Cardiac muscle cell (in vitro differentiated cells and primary cell): Measurements from ENCODE around the gene IFNAR1. TPM values are rescaled to one million over a fixed set of nuclear protein-coding genes. Genes with fewer than 3 reads are reported as not detected.

Experiments
- DNase-seq, 2 donors: peaks; one replicate each; pipeline versions ENCODE4 v3.0.0 to v3.0.0-alpha.2; 2010 to 2017; ENCODE audit warnings: low read depth in 1 of 2, low spot score in 1 of 2
- H3K27ac ChIP-seq: fragments of 200-600 bp; sonication (generic); 2 replicates; pipeline ENCODE4 v1.5.1; 2016
- H3K27me3 ChIP-seq: fragments of 200-600 bp; sonication (generic); 2 replicates; pipeline ENCODE4 v1.6.0; 2016; ENCODE audit warnings: control low read depth
- H3K36me3 ChIP-seq: fragments of 200-600 bp; sonication (generic); 2 replicates; pipeline ENCODE4 v1.5.1; 2016; ENCODE audit warnings: control low read depth
- H3K4me1 ChIP-seq: fragments of 200-600 bp; sonication (generic); 2 replicates; pipeline ENCODE4 v1.8.1; 2017; ENCODE audit warnings: low read depth, mild to moderate bottlenecking, mixed run types
- H3K4me3 ChIP-seq: fragments of 200-600 bp; sonication (generic); 2 replicates; pipeline ENCODE4 v1.5.1; 2016; ENCODE audit warnings: mild to moderate bottlenecking
- H3K9me3 ChIP-seq: fragments of 200-600 bp; sonication (generic); 2 replicates; pipeline ENCODE4 v1.5.1; 2017; ENCODE audit warnings: low read depth, mild to moderate bottlenecking, control low read depth
- CTCF ChIP-seq: IDR thresholded peaks from 2 replicates; pipeline ENCODE4 v1.5.1; 2012; ENCODE audit warnings: low read depth, mild to moderate bottlenecking, low read length
- polyA plus RNA-seq: library from polyadenylated mRNA; unstranded; fragments of >200 nt; fragmentation: Nextera tagmentation; extraction: Ambion mirVana; gene quantifications from 2 replicates; pipeline ENCODE4 v1.2.1, GENCODE V29; 2016
- total RNA-seq: library from RNA; depleted of rRNA; stranded (reverse); fragments of >200 nt; gene quantifications from 2 replicates; pipeline ENCODE4 v1.2.3, GENCODE V29; 2016

The IFNAR1 gene
- total and polyA plus RNA-seq, 2 experiments from 2014 or later, result 6.5 to 18.6 TPM

DNA sequence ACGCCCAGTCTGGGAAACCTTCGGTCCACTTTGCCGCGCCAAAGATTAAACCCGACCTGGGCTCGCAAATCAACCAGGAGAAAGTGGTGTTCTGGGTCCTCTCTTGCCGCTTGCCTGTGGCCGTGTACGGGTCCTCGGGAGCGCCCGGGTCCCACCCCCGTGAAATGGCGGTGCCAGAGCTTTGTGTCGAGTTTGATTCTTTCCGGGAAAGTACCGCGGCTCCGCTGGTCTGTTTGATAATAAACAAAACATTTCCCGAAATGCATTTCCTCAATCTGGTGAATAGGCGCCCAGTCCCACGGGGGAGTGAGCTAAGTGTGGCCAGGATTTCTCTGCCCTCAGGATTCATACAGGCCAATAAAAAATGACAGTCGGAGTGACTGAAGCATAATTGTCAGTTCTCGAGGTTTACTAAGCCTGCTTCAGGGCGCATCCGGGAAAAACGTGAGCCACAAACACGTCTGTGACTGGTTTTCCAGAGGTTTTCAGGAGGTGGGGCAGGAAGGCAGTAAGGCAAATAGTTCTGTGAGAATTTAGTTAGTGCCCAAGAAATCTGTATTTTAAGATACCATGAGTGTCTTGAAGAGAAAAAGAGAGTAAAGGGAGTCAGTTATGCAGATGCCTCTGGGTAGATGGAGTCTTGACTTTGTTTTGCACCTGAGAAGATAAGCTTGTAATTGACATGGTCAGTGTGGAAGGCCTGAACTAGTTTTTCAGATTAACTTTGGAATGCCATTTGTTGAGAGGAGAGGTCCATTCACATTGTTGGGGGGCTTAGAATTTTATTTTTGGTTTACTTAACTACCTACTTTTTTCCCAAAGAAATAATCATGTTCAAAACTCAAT lies 675 bp downstream of the IFNAR1 start:
- H3K9me3 ChIP-seq, result no peaks in the 10 kb centered on the region
- DNase-seq, result peak; percentile 48 to 73
- H3K4me3 ChIP-seq, result peak overlapping the region; percentile 80
- H3K36me3 ChIP-seq, result no peaks in the 10 kb centered on the region
- TF ChIP-seq CTCF, result no peak
- no peaks in the 10 kb centered on the region for H3K4me1 ChIP-seq
- no peaks in the 10 kb centered on the region for H3K27me3 ChIP-seq
- H3K27ac ChIP-seq, result peak overlapping the region; percentile 85

DNA sequence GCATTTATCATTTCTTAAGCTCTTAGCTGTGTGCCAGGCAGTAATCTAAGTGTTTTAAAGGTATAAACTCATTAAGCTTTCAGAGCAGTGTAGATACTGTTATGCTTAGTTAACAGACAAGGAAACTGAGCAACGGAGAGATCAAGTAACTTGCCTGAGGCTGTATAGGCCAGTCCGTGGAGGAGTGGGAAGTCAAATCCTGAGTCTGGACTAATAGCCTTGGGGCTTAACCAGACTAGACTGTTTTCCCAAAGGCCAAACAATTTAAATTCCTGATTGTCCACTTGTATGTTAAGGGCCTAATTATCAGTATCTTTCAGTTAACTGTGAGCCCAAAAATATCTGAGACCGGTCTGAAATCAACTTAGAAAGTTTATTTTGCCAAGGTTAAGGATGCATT lies 2.6 kb downstream of the IFNAR1 start:
- H3K36me3 ChIP-seq, result no peaks in the 10 kb centered on the region
- no peak for TF ChIP-seq CTCF
- H3K4me3 ChIP-seq, result no peak overlapping the region
- H3K27ac ChIP-seq, result no peak overlapping the region
- H3K27me3 ChIP-seq, result no peaks in the 10 kb centered on the region
- DNase-seq, result no peak
- H3K4me1 ChIP-seq, result no peaks in the 10 kb centered on the region
- H3K9me3 ChIP-seq, result no peaks in the 10 kb centered on the region

DNA sequence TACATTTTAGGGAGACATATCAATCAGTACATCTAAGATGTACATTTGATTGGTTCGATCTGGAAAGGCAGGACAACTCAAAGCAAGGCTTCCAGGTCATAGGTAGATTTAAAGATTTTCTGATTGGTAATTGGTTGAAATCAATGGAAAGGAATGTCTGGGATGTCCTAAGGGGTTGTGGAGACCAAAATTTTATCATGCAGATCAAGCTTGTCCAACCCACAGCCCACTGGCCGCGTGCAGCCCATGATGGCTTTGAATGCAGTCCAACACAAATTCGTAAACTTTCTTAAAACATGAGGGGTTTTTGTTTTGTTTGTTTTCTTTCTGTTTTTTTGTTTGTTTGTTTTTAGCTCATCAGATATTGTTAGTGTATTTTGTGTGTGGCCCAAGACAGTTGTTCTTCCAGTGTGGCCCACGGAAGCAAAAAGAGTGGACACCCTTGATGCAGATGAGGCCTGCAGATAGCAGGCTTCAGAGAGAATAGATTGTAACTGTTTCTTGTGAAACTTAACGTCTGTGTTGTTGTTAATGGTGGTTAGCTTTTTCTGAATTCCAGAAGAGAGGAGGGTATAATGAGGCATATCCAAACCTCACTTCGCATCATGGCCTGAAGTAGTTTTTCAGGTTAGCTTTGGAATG lies 3.1 kb downstream of the IFNAR1 start:
- Histone ChIP-seq H3K27ac (no peak overlapping the region), H3K4me1 (no peaks in the 10 kb centered on the region), H3K36me3 (no peaks in the 10 kb centered on the region), H3K27me3 (no peaks in the 10 kb centered on the region), H3K4me3 (no peak overlapping the region), H3K9me3 (no peaks in the 10 kb centered on the region)
- TF ChIP-seq CTCF, result no peak
- DNase-seq, result no peak

DNA sequence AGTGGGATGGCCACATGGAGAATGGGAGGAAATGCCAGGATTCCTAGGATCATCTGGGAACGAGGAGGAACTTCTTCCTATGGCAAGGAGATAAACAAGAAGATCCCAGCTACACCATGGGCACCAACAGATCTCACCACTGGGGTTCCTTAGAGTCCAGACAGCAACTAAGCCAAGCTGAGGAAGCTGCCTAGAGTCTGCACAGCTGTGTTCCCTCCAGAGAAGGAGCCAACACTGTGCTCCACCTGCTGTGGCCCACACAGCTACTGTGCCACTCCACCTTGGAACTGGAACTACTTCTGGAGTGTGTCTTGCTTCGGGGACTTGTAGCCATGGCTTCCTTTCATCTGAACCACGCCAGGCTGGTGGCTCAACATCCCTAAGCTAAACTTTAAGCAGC lies 6.0 kb downstream of the IFNAR1 start:
- Histone ChIP-seq H3K4me1 (no peaks in the 10 kb centered on the region), H3K27ac (no peak overlapping the region), H3K36me3 (no peaks in the 10 kb centered on the region), H3K27me3 (no peaks in the 10 kb centered on the region), H3K9me3 (no peaks in the 10 kb centered on the region), H3K4me3 (no peak overlapping the region)
- no peak for TF ChIP-seq CTCF
- DNase-seq, result no peak

- no peaks in the 10 kb centered on the region for H3K9me3 ChIP-seq
- DNase-seq, result no peak
- H3K4me3 ChIP-seq, result no peak overlapping the region
- TF ChIP-seq CTCF, result no peak
- H3K27ac ChIP-seq, result no peak overlapping the region
- H3K4me1 ChIP-seq, result no peaks in the 10 kb centered on the region
- no peaks in the 10 kb centered on the region for H3K36me3 ChIP-seq
- no peaks in the 10 kb centered on the region for H3K27me3 ChIP-seq
Observed at GRCh38 chr21:33332143-33332542, 7.4 kb downstream of the IFNAR1 start.
